ENCODE measurements around the gene AMT. TPM values are rescaled to one million over a fixed set of nuclear protein-coding genes. Genes with fewer than 3 reads are reported as not detected.

Gene AMT
- total and polyA plus RNA-seq, 11 donors: 3.5 to 39.9 (median 17.0) TPM

- ATAC-seq (peak in 1 of 4 donors; percentile 5), DNase-seq (no peak)
- Histone ChIP-seq H3K4me1 (peaks cover 0 to 20% (median 7%) of the 10 kb centered on the region in 12 donors), H3K27me3 (no peaks in the 10 kb centered on the region), H3K9me3 (no peaks in the 10 kb centered on the region), H3K27ac (peak overlapping the region; percentile 73 to 97 (median 93)), H3K4me3 (peak overlapping the region; percentile 50 to 87 (median 74)), H3K36me3 (peaks cover 0 to 28% (median 24%) of the 10 kb centered on the region in 9 donors)
- intact Hi-C loops (cut with DNase I): loop anchor here in 4 of 10 donors (2.0 to 10.0 kb wide), 3 partner anchors 16 to 86 kb away; partner anchors contain the start of genes USP4 (in 2 of the 4), GPX1 (in 1 of the 4) and TCTA (in 1 of the 4)
- 3 to 12% (median 4%) methylated on average over 9 of the region's 9 CpGs for WGBS, 4 donors
- TF ChIP-seq POLR2A (IDR thresholded peaks at IDR 0.05): no peak
Measured at GRCh38 chr3:49428752-49429080, 6.4 kb upstream of the AMT start.

DNA sequence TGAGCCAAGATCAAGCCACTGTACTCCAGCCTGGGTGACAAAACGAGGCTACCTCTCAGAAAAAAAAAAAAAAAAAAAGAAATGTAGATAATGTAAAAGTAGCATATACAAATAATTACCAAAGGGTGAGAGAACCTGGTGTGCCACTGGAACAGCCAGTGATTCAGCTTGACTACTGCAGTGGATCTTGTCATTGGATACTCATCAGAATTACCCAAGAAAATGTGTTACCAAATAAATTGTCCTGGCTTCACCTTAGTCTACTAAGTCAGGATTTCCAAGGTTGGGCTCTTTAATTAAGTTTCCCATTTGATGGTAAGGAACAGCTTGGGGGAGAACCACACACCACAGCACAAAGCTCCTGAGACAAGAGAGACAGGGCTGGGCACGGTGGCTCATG, 5.3 kb upstream of the AMT start:
- H3K27ac ChIP-seq: no peak overlapping the region
- WGBS, 4 donors: 90 to 98% (median 93%) methylated on average over 2 of the region's 2 CpGs
- H3K4me3 ChIP-seq: no peak overlapping the region
- peak in 1 of 5 donors; percentile 19 for DNase-seq
- H3K27me3 ChIP-seq: no peaks in the 10 kb centered on the region
- no peak for ATAC-seq
- intact Hi-C loops (cut with DNase I): loop anchor here in 4 of 10 donors (2.0 to 10.0 kb wide), 3 partner anchors 15 to 85 kb away; partner anchors contain the start of genes USP4 (in 2 of the 4), GPX1 (in 1 of the 4) and TCTA (in 1 of the 4)
- H3K4me1 ChIP-seq: peaks cover 0 to 22% (median 9%) of the 10 kb centered on the region in 12 donors
- peaks cover 0 to 36% (median 26%) of the 10 kb centered on the region in 9 donors for H3K36me3 ChIP-seq
- no peaks in the 10 kb centered on the region for H3K9me3 ChIP-seq
- TF ChIP-seq, protein P1, sequence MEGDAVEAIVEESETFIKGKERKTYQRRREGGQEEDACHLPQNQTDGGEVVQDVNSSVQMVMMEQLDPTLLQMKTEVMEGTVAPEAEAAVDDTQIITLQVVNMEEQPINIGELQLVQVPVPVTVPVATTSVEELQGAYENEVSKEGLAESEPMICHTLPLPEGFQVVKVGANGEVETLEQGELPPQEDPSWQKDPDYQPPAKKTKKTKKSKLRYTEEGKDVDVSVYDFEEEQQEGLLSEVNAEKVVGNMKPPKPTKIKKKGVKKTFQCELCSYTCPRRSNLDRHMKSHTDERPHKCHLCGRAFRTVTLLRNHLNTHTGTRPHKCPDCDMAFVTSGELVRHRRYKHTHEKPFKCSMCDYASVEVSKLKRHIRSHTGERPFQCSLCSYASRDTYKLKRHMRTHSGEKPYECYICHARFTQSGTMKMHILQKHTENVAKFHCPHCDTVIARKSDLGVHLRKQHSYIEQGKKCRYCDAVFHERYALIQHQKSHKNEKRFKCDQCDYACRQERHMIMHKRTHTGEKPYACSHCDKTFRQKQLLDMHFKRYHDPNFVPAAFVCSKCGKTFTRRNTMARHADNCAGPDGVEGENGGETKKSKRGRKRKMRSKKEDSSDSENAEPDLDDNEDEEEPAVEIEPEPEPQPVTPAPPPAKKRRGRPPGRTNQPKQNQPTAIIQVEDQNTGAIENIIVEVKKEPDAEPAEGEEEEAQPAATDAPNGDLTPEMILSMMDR (IDR thresholded peaks at IDR 0.05): no peak
- no peak for TF ChIP-seq POLR2A (IDR thresholded peaks at IDR 0.05)

DNA sequence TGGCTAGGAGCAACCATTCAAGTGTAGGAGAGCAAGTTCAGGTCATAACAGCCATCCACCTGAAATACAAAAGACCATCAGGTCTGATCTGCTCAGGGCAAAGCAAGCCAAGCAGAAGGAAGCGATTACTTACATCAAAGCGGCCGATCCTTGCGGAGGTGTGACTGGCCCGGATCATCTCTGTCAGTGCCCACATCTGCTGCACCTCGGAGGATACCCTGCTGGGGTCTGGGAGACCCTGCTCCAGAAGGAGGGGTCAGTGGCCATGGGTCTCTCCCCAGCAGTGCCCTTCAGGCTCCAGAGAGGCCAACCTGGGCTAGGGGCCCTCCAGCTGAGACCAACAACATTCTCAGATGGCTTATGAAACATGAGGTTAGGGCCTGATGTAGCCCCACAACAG, 2.5 kb upstream of the AMT start:
- no peaks in the 10 kb centered on the region for H3K9me3 ChIP-seq
- H3K27ac ChIP-seq: no peak overlapping the region
- no peak overlapping the region for H3K4me3 ChIP-seq
- peak in 1 of 5 donors; percentile 49 for DNase-seq
- WGBS, 4 donors: 87 to 97% (median 94%) methylated on average over 5 to 6 of the region's 6 CpGs
- peaks cover 0 to 29% (median 14%) of the 10 kb centered on the region in 12 donors for H3K4me1 ChIP-seq
- H3K36me3 ChIP-seq: peaks cover 0 to 45% (median 26%) of the 10 kb centered on the region in 9 donors
- TF ChIP-seq POLR2A (IDR thresholded peaks at IDR 0.05): no peak
- TF ChIP-seq, protein P1 (IDR thresholded peaks at IDR 0.05): no peak
- intact Hi-C loops (cut with DNase I): loop anchor here in 3 of 10 donors (5.0 to 10.0 kb wide), 2 partner anchors 70 to 83 kb away; partner anchors contain the start of genes USP4 (in 2 of the 3) and GPX1 (in 1 of the 3)
- H3K27me3 ChIP-seq: no peaks in the 10 kb centered on the region
- no peak for ATAC-seq

- Histone ChIP-seq H3K4me3 (peak overlapping the region; percentile 16 to 66 (median 52)), H3K36me3 (peaks cover 0 to 61% (median 30%) of the 10 kb centered on the region in 9 donors), H3K4me1 (peaks cover 0 to 41% (median 7%) of the 10 kb centered on the region in 12 donors), H3K27me3 (no peaks in the 10 kb centered on the region), H3K9me3 (no peaks in the 10 kb centered on the region), H3K27ac (peak overlapping the region in 8 of 12 donors; percentile 38 to 76 (median 63))
- DNase-seq (peak in 1 of 5 donors; percentile 66), ATAC-seq (peak in 3 of 4 donors; percentile 14 to 40 (median 28))
- intact Hi-C loops (cut with DNase I): loop anchor here in 1 of 10 donors (10.0 kb wide), 1 partner anchor 67 kb away; the partner anchor contains the start of gene GPX1
- TF ChIP-seq POLR2A (IDR thresholded peaks at IDR 0.05): no peak
- TF ChIP-seq, protein P1 (IDR thresholded peaks at IDR 0.05): no peak
- 29 to 45% (median 43%) methylated on average over 7 to 14 of the region's 14 CpGs for WGBS, 4 donors
Measured at GRCh38 chr3:49421890-49422378, 339 bp downstream of the AMT start.
